AG04449 (cell line): ENCODE data around the gene ATP7B.

ENCODE experiments used
- CTCF ChIA-PET: fragments of 350-600 bp; formaldehyde crosslinking; extraction: SDS; loops from one replicate; lab custom pipeline; 2021; ENCODE audit warnings: antibody characterized with exemption; lab: Yijun Ruan, JAX
- POLR2A ChIA-PET: fragments of 400-600, 350-600 bp; formaldehyde crosslinking; extraction: SDS; loops from one replicate; lab custom pipeline; 2020; ENCODE audit warnings: antibody characterized with exemption, inconsistent platforms; lab: Yijun Ruan, JAX
- DNase-seq: peaks from one replicate; pipeline ENCODE4 v3.0.0-alpha.2; 2010; ENCODE audit warnings: low read depth, low spot score
- H3K4me3 ChIP-seq: 2 replicates; pipeline ENCODE4 v1.5.1; 2011; ENCODE audit warnings: low read depth, mild to moderate bottlenecking, control low read depth, low read length
- TF ChIP-seq, protein P1 (sequence below): IDR thresholded peaks from one replicate; pipeline ENCODE4 v1.5.1; 2011; ENCODE audit warnings: mild to moderate bottlenecking, moderate library complexity, low read length, control low read depth, inconsistent platforms; ENCODE audit not compliant: insufficient read depth; ENCODE audit errors: missing control alignments

The ATP7B gene

DNA sequence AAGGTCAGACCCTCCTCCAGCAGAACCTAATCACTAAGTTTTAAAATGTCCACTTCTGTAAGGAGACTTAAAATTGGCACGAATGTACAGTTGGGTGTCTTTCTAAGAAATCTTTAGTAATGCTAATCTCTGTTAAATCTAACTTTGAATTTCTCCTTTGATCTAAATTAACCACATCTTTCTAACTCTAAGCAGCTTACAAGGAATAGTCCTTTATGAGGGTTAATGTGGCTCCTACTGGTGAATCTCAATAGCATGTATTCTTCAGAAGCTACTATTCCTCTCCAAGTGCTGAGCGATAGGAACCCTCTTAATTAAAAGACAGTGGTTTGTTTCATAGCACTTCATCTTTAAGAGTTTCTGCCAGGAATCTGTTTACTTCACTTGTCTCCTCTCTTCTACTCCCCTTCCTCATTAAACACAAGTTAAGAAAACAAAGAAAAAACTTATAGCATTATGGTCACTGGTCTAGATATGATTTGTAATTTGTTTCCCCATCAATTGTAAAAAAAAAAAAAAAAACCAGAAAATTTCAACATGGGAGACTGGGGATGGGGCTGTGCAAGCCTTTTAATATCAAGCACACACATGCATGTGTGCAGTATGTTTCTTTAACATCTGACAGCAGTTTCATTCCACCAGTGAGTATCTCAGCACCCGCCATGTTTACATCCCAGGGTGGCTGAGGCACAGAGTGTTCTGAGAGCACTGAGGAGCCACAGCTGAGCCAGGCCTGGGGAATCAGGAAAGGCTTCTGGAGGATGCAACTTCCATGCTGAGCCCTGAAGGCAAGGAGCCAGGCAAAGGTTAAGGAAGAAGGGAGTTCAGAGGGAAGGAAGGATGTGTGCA is 57.7 kb downstream of the ATP7B start:
- TF ChIP-seq, protein P1, sequence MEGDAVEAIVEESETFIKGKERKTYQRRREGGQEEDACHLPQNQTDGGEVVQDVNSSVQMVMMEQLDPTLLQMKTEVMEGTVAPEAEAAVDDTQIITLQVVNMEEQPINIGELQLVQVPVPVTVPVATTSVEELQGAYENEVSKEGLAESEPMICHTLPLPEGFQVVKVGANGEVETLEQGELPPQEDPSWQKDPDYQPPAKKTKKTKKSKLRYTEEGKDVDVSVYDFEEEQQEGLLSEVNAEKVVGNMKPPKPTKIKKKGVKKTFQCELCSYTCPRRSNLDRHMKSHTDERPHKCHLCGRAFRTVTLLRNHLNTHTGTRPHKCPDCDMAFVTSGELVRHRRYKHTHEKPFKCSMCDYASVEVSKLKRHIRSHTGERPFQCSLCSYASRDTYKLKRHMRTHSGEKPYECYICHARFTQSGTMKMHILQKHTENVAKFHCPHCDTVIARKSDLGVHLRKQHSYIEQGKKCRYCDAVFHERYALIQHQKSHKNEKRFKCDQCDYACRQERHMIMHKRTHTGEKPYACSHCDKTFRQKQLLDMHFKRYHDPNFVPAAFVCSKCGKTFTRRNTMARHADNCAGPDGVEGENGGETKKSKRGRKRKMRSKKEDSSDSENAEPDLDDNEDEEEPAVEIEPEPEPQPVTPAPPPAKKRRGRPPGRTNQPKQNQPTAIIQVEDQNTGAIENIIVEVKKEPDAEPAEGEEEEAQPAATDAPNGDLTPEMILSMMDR: no peak
- H3K4me3 ChIP-seq: no peak overlapping the region
- no peak for DNase-seq
- ChIA-PET CTCF (no interaction called here), POLR2A (no interaction called here)

DNA sequence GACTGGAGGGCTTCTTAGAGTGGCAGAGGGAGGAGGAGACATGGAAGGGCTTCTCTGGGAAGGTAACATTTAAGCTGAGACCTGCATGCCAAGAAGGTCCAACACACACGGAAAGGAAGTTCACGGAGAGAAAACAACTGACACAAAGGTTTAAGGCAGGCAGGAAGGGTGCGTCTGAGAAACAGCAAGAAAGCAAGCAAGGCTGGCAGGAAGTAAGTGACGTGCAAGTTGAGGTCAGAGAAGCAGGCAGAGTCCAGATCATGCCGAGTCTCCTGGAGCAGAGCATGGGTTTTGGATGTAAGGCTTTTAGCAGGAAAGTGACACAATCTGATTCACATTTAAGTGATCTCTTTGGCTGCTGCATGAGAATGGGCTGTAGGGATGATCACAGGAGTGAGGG is 60.5 kb downstream of the ATP7B start:
- ChIA-PET CTCF (no interaction called here), POLR2A (no interaction called here)
- H3K4me3 ChIP-seq: no peak overlapping the region
- no peak for DNase-seq
- TF ChIP-seq, protein P1: no peak

DNA sequence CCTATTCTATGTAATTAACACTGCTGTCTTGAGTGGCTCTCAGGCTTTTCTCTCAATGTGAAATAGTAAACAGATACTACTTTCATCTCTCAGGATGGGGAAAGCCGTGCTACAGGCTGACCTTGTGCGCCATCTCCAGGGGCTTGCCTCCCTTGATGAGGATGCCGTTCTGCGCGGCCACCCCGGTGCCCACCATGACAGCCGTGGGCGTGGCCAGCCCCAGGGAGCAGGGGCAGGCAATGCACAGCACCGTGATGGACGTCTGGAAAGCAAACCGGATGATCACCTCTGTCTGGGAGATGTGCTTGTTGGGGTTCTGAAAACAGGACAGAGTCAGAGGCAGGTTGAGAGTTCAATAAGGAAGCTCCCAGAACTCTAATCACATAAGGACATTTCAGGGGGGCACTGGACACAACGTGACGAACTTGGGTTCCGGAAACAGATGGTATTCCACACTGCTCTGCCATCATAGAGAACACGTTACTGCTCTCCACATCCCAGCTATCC is 65.0 kb downstream of the ATP7B start:
- TF ChIP-seq, protein P1: no peak
- no peak for DNase-seq
- ChIA-PET CTCF (interaction anchor here (0.9 kb wide), 1 partner anchor 9 kb away, joined by 3 read pairs; no protein-coding TSS in a partner anchor), POLR2A (no interaction called here)
- no peak overlapping the region for H3K4me3 ChIP-seq

DNA sequence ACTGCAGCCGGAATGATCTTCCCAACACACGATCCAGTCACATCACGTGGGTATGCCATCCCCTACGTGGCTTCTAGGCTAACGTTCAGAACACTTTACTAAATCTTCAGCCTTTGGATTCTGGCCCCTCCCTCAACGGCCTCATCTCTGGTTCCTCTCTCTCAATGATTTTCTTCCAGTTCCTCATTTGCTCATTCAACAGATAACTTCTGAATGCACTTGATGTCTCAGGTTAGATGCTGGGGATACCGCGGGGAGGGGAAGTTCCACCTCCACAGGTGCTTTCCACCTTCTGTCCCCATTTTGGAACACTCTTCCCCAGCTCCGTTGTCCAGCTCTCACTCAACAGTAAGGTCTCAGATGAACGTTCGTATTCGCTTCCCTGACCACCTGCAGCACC is 66.1 kb downstream of the ATP7B start:
- no peak for DNase-seq
- H3K4me3 ChIP-seq: no peak overlapping the region
- CTCF ChIA-PET: interaction anchor here (0.8 kb wide), 1 partner anchor 10 kb away, joined by 3 read pairs; no protein-coding TSS in a partner anchor
- TF ChIP-seq, protein P1: no peak
- POLR2A ChIA-PET: no interaction called here

DNA sequence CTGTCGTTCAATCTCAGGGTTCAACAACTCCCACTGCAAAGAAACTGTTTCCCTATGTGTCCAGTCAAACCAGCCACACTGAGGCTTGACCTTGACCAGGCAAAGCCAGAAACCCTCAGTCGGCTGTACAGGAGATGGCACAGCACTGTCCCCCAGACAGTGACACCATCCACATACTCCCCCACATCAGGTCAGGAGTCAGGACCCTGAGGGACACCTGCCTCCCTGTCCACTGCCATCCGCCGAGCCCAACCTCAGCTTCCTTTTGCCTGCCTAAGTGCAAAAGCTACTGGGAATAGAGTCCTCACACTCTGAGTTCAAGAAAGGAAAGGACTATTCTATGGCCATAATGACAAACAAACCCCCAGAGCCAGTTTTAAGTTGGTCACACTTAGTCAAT is 66.8 kb downstream of the ATP7B start:
- POLR2A ChIA-PET: no interaction called here
- DNase-seq: no peak
- TF ChIP-seq, protein P1: no peak
- no peak overlapping the region for H3K4me3 ChIP-seq
- CTCF ChIA-PET: interaction anchor here (0.8 kb wide), 1 partner anchor 9 kb away, joined by 3 read pairs; no protein-coding TSS in a partner anchor

DNA sequence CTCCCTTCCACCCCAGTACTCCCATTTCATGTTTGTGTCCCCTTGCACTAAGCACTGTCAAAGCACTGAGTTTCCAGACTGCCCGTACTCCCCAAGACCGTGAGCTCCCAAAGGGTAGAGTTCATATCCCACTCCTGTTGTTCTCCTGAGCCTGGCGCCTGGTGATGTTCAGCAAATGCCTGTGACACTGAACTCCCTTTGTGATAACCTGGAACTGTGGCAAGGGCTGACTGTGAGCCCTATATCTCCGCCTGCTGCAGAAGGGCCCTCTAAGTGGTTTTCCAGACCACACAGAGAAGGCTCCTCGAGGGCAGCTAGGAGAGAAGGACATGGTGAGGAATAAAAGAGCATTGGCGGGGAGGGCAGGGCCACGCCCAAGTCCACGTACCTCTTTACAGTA is 67.5 kb downstream of the ATP7B start:
- H3K4me3 ChIP-seq: no peak overlapping the region
- DNase-seq: no peak
- CTCF ChIA-PET: no interaction called here
- TF ChIP-seq, protein P1: no peak
- POLR2A ChIA-PET: no interaction called here
